Skeletal muscle tissue (tissue), 4 donors: ENCODE measurements around the gene TMEM135. TPM values are rescaled to one million over a fixed set of nuclear protein-coding genes. Genes with fewer than 3 reads are reported as not detected.

Experiments used
- H3K27ac ChIP-seq: one replicate; pipeline ENCODE4 v1.7.0; 2013; ENCODE audit warnings: mild to moderate bottlenecking, low read depth, low read length, inconsistent platforms
- H3K27me3 ChIP-seq, 3 donors: one replicate each; pipeline ENCODE4 v1.7.0; 2013; ENCODE audit warnings: low read length in 3 of 3; ENCODE audit not compliant: control insufficient read depth in 3 of 3, insufficient read depth in 3 of 3
- H3K36me3 ChIP-seq, 3 donors: one replicate each; pipeline ENCODE4 v1.7.0; 2013; ENCODE audit warnings: low read length in 3 of 3; ENCODE audit not compliant: control insufficient read depth in 3 of 3, insufficient read depth in 3 of 3
- H3K4me1 ChIP-seq, 3 donors: one replicate each; pipeline ENCODE4 v1.7.0; 2013; ENCODE audit warnings: low read length in 3 of 3, mild to moderate bottlenecking in 3 of 3; ENCODE audit not compliant: control insufficient read depth in 3 of 3, insufficient read depth in 3 of 3
- H3K4me3 ChIP-seq, 3 donors: one replicate each; pipeline ENCODE4 v1.7.0; 2013; ENCODE audit warnings: low read length in 3 of 3
- H3K9ac ChIP-seq, 3 donors: one replicate each; pipeline ENCODE4 v1.7.0; 2013; ENCODE audit warnings: low read length in 3 of 3, mild to moderate bottlenecking in 3 of 3, moderate library complexity in 2 of 3, low read depth in 1 of 3
- H3K9me3 ChIP-seq, 3 donors: one replicate each; pipeline ENCODE4 v1.7.0; 2013; ENCODE audit warnings: low read length in 3 of 3; ENCODE audit not compliant: control insufficient read depth in 3 of 3
- total RNA-seq: library from RNA; depleted of rRNA; stranded (reverse); fragments of >200 nt; gene quantifications from one replicate; pipeline ENCODE4 v1.2.3, GENCODE V29; 2014
- donor health status: Osteomylitis.

TMEM135 gene
- total RNA-seq, 1 donor from 2014 or later = 35.5 TPM

DNA sequence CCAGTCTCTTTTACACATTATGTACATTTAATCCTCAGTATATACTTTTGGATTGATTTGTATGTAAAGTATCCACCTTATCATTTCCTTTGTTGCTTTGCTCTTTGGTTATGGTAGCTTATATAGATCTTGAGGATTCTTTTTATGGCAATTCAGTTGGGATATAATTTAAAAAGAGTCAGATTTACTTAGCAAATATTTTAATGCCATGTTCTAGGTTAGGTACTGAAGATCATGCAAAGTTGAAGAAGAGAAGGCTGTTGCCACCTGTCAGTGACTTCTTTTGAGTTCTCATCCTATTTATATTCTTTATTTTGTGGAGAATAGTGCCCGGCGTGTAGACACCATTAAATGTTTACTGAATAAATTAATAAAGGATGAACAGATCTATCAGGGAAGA is 279.7 kb downstream of the TMEM135 start:
- Histone ChIP-seq H3K4me1 (peaks cover 0 to 5% (median 0%) of the 10 kb centered on the region in 3 donors), H3K27me3 (no peaks in the 10 kb centered on the region), H3K9me3 (no peaks in the 10 kb centered on the region), H3K27ac (no peak overlapping the region), H3K9ac (no peak overlapping the region), H3K36me3 (peaks cover 0 to 8% (median 0%) of the 10 kb centered on the region in 3 donors), H3K4me3 (no peak overlapping the region)

GRCh38 chr11:87320123-87320522 is 282.4 kb downstream of the TMEM135 start:
- Histone ChIP-seq H3K4me1 (peaks cover 0 to 5% (median 0%) of the 10 kb centered on the region in 3 donors), H3K27me3 (no peaks in the 10 kb centered on the region), H3K9me3 (no peaks in the 10 kb centered on the region), H3K27ac (no peak overlapping the region), H3K4me3 (no peak overlapping the region), H3K9ac (no peak overlapping the region), H3K36me3 (peaks cover 0 to 8% (median 0%) of the 10 kb centered on the region in 3 donors)

GRCh38 chr11:87322568-87322967 is 284.8 kb downstream of the TMEM135 start:
- H3K36me3 ChIP-seq = peaks cover 0 to 8% (median 2%) of the 10 kb centered on the region in 3 donors
- H3K9ac ChIP-seq = no peak overlapping the region
- no peaks in the 10 kb centered on the region for H3K9me3 ChIP-seq
- no peak overlapping the region for H3K27ac ChIP-seq
- H3K4me3 ChIP-seq = no peak overlapping the region
- H3K4me1 ChIP-seq = peaks cover 0 to 5% (median 0%) of the 10 kb centered on the region in 3 donors
- H3K27me3 ChIP-seq = no peaks in the 10 kb centered on the region

- Histone ChIP-seq H3K4me1 (peaks cover 0 to 5% (median 0%) of the 10 kb centered on the region in 3 donors), H3K27me3 (no peaks in the 10 kb centered on the region), H3K9me3 (no peaks in the 10 kb centered on the region), H3K9ac (no peak overlapping the region), H3K36me3 (peaks cover 0 to 8% (median 2%) of the 10 kb centered on the region in 3 donors), H3K4me3 (no peak overlapping the region), H3K27ac (no peak overlapping the region)
Observed at GRCh38 chr11:87323899-87324298, 286.2 kb downstream of the TMEM135 start.

DNA sequence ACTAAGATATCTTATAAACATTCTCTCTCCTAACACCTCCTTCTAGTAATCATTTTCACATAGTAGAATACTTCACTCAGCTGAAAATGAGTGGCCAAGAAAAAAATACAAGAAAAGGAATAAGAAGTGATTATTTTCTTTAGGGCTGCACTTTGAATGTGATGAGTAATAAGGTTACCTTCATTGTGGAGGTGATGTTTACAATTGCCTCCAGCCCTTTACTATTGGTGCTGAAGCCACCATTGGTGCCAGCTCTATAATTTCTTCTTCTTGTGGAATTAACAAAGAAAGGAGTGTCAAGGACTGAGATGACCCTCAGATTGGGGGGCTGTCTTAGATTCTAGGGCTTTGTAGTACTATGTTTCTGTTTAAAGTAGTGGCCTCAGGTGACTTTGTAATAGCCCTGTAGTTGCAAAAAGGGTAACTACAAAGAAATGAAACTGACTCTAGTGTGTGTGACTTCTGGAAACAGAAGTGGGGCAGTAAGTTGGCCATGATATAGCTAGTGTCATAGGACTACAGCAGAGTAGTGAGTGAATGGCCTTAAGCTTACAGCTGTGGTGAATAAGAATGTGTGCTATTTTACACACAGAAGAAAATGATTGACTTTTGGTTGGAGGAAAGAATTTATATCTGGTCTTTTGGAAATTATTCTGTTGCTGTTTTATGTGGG is 287.2 kb downstream of the TMEM135 start:
- Histone ChIP-seq H3K9me3 (no peaks in the 10 kb centered on the region), H3K9ac (no peak overlapping the region), H3K36me3 (peaks cover 0 to 8% (median 2%) of the 10 kb centered on the region in 3 donors), H3K27me3 (no peaks in the 10 kb centered on the region), H3K27ac (no peak overlapping the region), H3K4me1 (peaks cover 0 to 10% (median 0%) of the 10 kb centered on the region in 3 donors), H3K4me3 (no peak overlapping the region)

DNA sequence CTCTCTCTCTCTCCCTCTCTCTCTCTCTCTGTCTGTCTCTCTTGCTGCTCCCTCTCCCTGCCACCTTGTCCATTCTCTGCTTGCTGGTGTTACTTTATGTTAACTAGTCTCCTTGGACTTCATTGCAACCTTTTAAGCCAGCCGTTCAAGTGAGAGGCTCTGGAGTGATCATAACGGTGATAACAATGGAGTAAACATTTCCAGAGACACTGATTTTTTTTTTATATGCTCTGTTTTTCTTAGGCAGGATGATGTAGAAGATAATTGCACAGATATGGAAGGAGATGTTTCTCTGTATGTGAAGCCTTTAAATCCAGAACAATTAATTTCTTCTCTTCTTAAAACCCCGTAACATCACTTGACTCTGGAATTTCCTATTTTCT is 287.7 kb downstream of the TMEM135 start:
- Histone ChIP-seq H3K4me3 (no peak overlapping the region), H3K36me3 (peaks cover 0 to 8% (median 2%) of the 10 kb centered on the region in 3 donors), H3K27ac (no peak overlapping the region), H3K27me3 (no peaks in the 10 kb centered on the region), H3K4me1 (peaks cover 0 to 10% (median 0%) of the 10 kb centered on the region in 3 donors), H3K9me3 (no peaks in the 10 kb centered on the region), H3K9ac (no peak overlapping the region)

DNA sequence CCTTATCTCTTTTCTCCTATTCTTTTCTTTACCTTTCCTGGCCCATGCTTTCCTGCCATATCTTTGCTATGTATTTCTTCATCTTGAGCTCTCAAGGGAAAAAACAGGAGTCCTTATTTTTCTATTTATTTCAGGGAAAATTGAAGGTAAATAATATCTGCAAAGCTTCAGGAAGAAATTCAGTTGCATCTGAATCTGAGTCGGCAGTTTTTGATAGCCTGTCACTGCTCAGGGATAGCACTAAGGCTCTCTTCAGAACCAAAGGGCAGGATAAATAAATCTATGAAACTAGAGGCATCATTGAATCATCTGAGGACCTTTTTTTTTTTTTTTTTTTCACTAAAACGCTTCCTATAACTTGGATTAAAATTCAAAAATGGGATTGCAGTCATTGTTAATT is 288.9 kb downstream of the TMEM135 start:
- Histone ChIP-seq H3K27ac (no peak overlapping the region), H3K4me3 (no peak overlapping the region), H3K36me3 (peaks cover 0 to 4% (median 2%) of the 10 kb centered on the region in 3 donors), H3K9ac (no peak overlapping the region), H3K9me3 (no peaks in the 10 kb centered on the region), H3K4me1 (peaks cover 0 to 10% (median 0%) of the 10 kb centered on the region in 3 donors), H3K27me3 (no peaks in the 10 kb centered on the region)

GRCh38 chr11:87329172-87329571 is 291.4 kb downstream of the TMEM135 start:
- Histone ChIP-seq H3K27ac (no peak overlapping the region), H3K4me1 (peaks cover 0 to 5% (median 0%) of the 10 kb centered on the region in 3 donors), H3K4me3 (no peak overlapping the region), H3K9ac (no peak overlapping the region), H3K9me3 (no peaks in the 10 kb centered on the region), H3K27me3 (no peaks in the 10 kb centered on the region), H3K36me3 (peaks cover 0 to 2% (median 0%) of the 10 kb centered on the region in 3 donors)

DNA sequence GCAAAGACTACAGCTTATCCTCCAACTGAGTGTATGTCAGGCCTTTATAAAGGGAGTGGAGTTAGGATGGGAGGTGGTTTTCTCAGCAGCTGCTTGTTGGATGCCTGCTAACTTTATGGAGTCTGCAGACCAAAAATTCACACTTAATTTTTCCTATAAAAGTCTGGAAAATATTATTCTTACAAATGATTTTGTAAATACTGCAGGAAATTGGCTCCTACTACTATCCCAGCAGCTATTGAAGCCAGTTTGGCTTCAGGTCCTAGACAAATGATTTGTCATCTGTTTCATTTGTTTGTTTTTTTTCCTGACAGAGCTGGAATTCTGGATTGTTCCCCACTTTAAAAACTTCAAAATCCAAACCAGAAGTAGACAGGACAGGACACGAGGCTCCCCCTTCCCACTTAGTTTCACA is 292.5 kb downstream of the TMEM135 start:
- H3K27ac ChIP-seq = no peak overlapping the region

GRCh38 chr11:87331273-87331672 is 293.5 kb downstream of the TMEM135 start:
- Histone ChIP-seq H3K27ac (no peak overlapping the region), H3K9me3 (no peaks in the 10 kb centered on the region), H3K9ac (no peak overlapping the region), H3K4me3 (no peak overlapping the region), H3K4me1 (peaks cover 0 to 5% (median 0%) of the 10 kb centered on the region in 3 donors), H3K36me3 (no peaks in the 10 kb centered on the region), H3K27me3 (no peaks in the 10 kb centered on the region)

More for the DNA sequence above, 292.5 kb downstream of the TMEM135 start:
- no peaks in the 10 kb centered on the region for H3K27me3 ChIP-seq
- H3K9ac ChIP-seq = no peak overlapping the region
- H3K9me3 ChIP-seq = no peaks in the 10 kb centered on the region
- peaks cover 0 to 5% (median 0%) of the 10 kb centered on the region in 3 donors for H3K4me1 ChIP-seq
- H3K4me3 ChIP-seq = no peak overlapping the region
- peaks cover 0 to 2% (median 0%) of the 10 kb centered on the region in 3 donors for H3K36me3 ChIP-seq
